K562 (cell line): Measurements from ENCODE around the gene AKAP12. TPM values are rescaled to one million over a fixed set of nuclear protein-coding genes. Genes with fewer than 3 reads are reported as not detected.

ENCODE experiments used
- ASH1L ChIP-seq: fragments of 450-650 bp; IDR thresholded peaks from 2 replicates; pipeline ENCODE4 v1.6.1; 2018; ENCODE audit warnings: borderline replicate concordance, mild to moderate bottlenecking, low read depth; ENCODE audit not compliant: partially characterized antibody
- ATF7 ChIP-seq: fragments of 450-650 bp; IDR thresholded peaks from 2 replicates; pipeline ENCODE4 v1.7.1; 2014; ENCODE audit warnings: mild to moderate bottlenecking, moderate library complexity
- CCAR2 ChIP-seq: fragments of 200-400 bp; formaldehyde crosslinking; IDR thresholded peaks from 2 replicates; pipeline ENCODE4 v1.6.1; 2017; ENCODE audit warnings: mild to moderate bottlenecking, low read depth, low read length
- DLX4 ChIP-seq: fragments of 250-450 bp; sonication (Bioruptor Pico); IDR thresholded peaks from 2 replicates; pipeline ENCODE4 v1.6.1; 2021; ENCODE audit warnings: mild to moderate bottlenecking
- GTF2E2 ChIP-seq: fragments of 200-800 bp; sonication (Bioruptor generic); IDR thresholded peaks from 2 replicates; pipeline ENCODE4 v1.6.1; 2016; ENCODE audit warnings: missing genetic modification characterization, missing compliant biosample characterization
- HMBOX1 ChIP-seq: sonication (generic); IDR thresholded peaks from 2 replicates; pipeline ENCODE4 v1.6.1; 2016
- HNRNPK ChIP-seq: fragments of 200-400 bp; formaldehyde crosslinking; IDR thresholded peaks from one replicate; pipeline ENCODE4 v1.6.1; 2018; ENCODE audit warnings: mild to moderate bottlenecking, low read depth, low read length; ENCODE audit not compliant: poor library complexity, severe bottlenecking
- HOXB6 ChIP-seq: fragments of 250-450 bp; sonication (Bioruptor Pico); IDR thresholded peaks from 2 replicates; pipeline ENCODE4 v1.5.1; 2022; ENCODE audit warnings: mild to moderate bottlenecking, borderline replicate concordance
- HSF4 ChIP-seq: fragments of 250-450 bp; sonication (Bioruptor Pico); IDR thresholded peaks from 2 replicates; pipeline ENCODE4 v2.1.2; 2022; ENCODE audit warnings: mild to moderate bottlenecking, moderate library complexity, borderline replicate concordance
- KDM5B ChIP-seq: fragments of 200-600 bp; sonication (generic); IDR thresholded peaks from 2 replicates; pipeline ENCODE4 v1.6.1; 2012; ENCODE audit warnings: low read depth, mild to moderate bottlenecking, moderate library complexity, low read length, control low read depth, inconsistent platforms; ENCODE audit not compliant: insufficient replicate concordance
- LCOR ChIP-seq: sonication (generic); formaldehyde crosslinking; IDR thresholded peaks from 2 replicates; pipeline ENCODE4 v1.8.0; 2022; ENCODE audit warnings: mild to moderate bottlenecking, missing genetic modification reagents
- MYBL2 ChIP-seq, 2 experiments: fragments of 450-650 bp in 1 of 2; sonication (generic) in 1 of 2; formaldehyde crosslinking in 1 of 2; IDR thresholded peaks; 2 replicates each; pipeline versions ENCODE4 v1.6.1 to v1.8.1; 2017 to 2022; ENCODE audit warnings: borderline replicate concordance in 1 of 2, inconsistent platforms in 1 of 2, low read depth in 1 of 2, mild to moderate bottlenecking in 1 of 2, missing genetic modification reagents in 1 of 2, moderate library complexity in 1 of 2
- POLR2B ChIP-seq: fragments of 450-650 bp; IDR thresholded peaks from 2 replicates; pipeline ENCODE4 v1.6.1; 2018; ENCODE audit warnings: low read depth; ENCODE audit not compliant: partially characterized antibody
- RBM34 ChIP-seq: fragments of 200-400 bp; formaldehyde crosslinking; IDR thresholded peaks from 2 replicates; pipeline ENCODE4 v1.6.1; 2018; ENCODE audit warnings: low read length, borderline replicate concordance; ENCODE audit not compliant: insufficient read depth
- RFX7 ChIP-seq: fragments of 250-450 bp; sonication (Bioruptor Pico); IDR thresholded peaks from 2 replicates; pipeline ENCODE4 v1.5.1; 2021; ENCODE audit warnings: mild to moderate bottlenecking
- SUPT5H ChIP-seq: fragments of 450-650 bp; IDR thresholded peaks from 2 replicates; pipeline ENCODE4 v1.6.1; 2016
- TCF3 ChIP-seq: sonication (generic); formaldehyde crosslinking; IDR thresholded peaks from 2 replicates; pipeline ENCODE4 v1.4.0; 2020; ENCODE audit warnings: mild to moderate bottlenecking, missing genetic modification reagents
- ZBTB8A ChIP-seq: fragments of 450-650 bp; IDR thresholded peaks from 2 replicates; pipeline ENCODE4 v1.6.1; 2018; ENCODE audit warnings: mild to moderate bottlenecking, moderate library complexity; ENCODE audit not compliant: partially characterized antibody
- ZFX ChIP-seq: sonication (generic); formaldehyde crosslinking; IDR thresholded peaks from 2 replicates; pipeline ENCODE4 v1.8.0; 2022; ENCODE audit warnings: mild to moderate bottlenecking, missing genetic modification reagents, moderate library complexity
- ZNF140 ChIP-seq: fragments of 250-450 bp; sonication (Bioruptor Pico); IDR thresholded peaks from 2 replicates; pipeline ENCODE4 v1.8.0; 2021; ENCODE audit warnings: moderate library complexity, mild to moderate bottlenecking, inconsistent platforms
- ZNF23 ChIP-seq: fragments of 250-450 bp; sonication (Bioruptor Pico); IDR thresholded peaks from 2 replicates; pipeline ENCODE4 v1.4.0; 2020; ENCODE audit warnings: mild to moderate bottlenecking
- ZNF277 ChIP-seq: fragments of 250-450 bp; sonication (Bioruptor Pico); IDR thresholded peaks from 2 replicates; pipeline ENCODE4 v1.8.0; 2022; ENCODE audit warnings: inconsistent platforms, mild to moderate bottlenecking, moderate library complexity, borderline replicate concordance
- ZNF589 ChIP-seq: fragments of 200-800 bp; sonication (Bioruptor generic); IDR thresholded peaks from 2 replicates; pipeline ENCODE4 v1.6.1; 2016; ENCODE audit warnings: low read depth, missing genetic modification characterization, missing compliant biosample characterization
- ZNF699 ChIP-seq: fragments of 250-450 bp; sonication (Bioruptor Pico); IDR thresholded peaks from 2 replicates; pipeline ENCODE4 v1.8.0; 2021; ENCODE audit warnings: mild to moderate bottlenecking, moderate library complexity; ENCODE audit not compliant: insufficient replicate concordance
- polyA plus RNA-seq, 8 experiments: library from polyadenylated mRNA; depleted of rRNA in 4 of 8; stranded (reverse) in 5 of 8; unstranded in 3 of 8; fragments of >200 nt; fragmentation: Nextera tagmentation in 2 of 8; fragmentation: Illumina TruSeq in 1 of 8; extraction: Ambion mirVana in 2 of 8; extraction: Trizol in 1 of 8; gene quantifications; 2 replicates each; pipeline versions ENCODE4 v1.2.1 to v1.2.3, GENCODE V29; 2011 to 2014; ENCODE audit warnings: inconsistent platforms in 1 of 8, missing spikeins in 1 of 8
- total RNA-seq, 7 experiments: library from RNA; depleted of rRNA in 6 of 7; stranded (reverse); fragments of >200 nt in 6 of 7; fragmentation: Illumina TruSeq in 2 of 7; extraction: Trizol in 2 of 7; gene quantifications; 2 replicates each; pipeline versions ENCODE4 v1.2.1 to v1.2.3, GENCODE V29; 2011 to 2021; ENCODE audit warnings: low replicate concordance in 1 of 7

Gene AKAP12
- total and polyA plus RNA-seq, 9 of the 15 experiments (the other 6 are each of a cell fraction or from before 2014, with no cell fraction given), result 0.08 to 2.0 (median 0.62) TPM

- TF ChIP-seq GTF2E2 (tag), result peak; percentile 73; the same call in 1 of the 2 replicates
- TF ChIP-seq POLR2B, result peak; percentile 69
- no peak for TF ChIP-seq DLX4 (CRISPR knock-in tag)
- no peak for TF ChIP-seq KDM5B
- no peak for TF ChIP-seq ZNF589 (CRISPR knock-in tag)
- no peak for TF ChIP-seq ZBTB8A
- TF ChIP-seq HNRNPK, result no peak
- TF ChIP-seq SUPT5H, result peak; percentile 64
- TF ChIP-seq ATF7, result peak; percentile 92
- TF ChIP-seq ZFX (CRISPR knock-in tag), result no peak
- peak; percentile 79 for TF ChIP-seq TCF3 (CRISPR knock-in tag)
- no peak for TF ChIP-seq ZNF23 (CRISPR knock-in tag)
- no peak for TF ChIP-seq HOXB6 (CRISPR knock-in tag)
- TF ChIP-seq ZNF140 (CRISPR knock-in tag), result no peak
- 0 out of 2 replicates have a peak, but pooled peaks have one; percentile 73 for TF ChIP-seq LCOR
- TF ChIP-seq HMBOX1, result no peak
- TF ChIP-seq RBM34, result no peak
- no peak for TF ChIP-seq ZNF277 (CRISPR knock-in tag)
- no peak for TF ChIP-seq CCAR2
- no peak for TF ChIP-seq ZNF699 (CRISPR knock-in tag)
- no peak for TF ChIP-seq ASH1L
- no peak for TF ChIP-seq RFX7 (CRISPR knock-in tag)
- no peak for TF ChIP-seq HSF4
- no peak for TF ChIP-seq MYBL2 (IDR thresholded peaks at IDR 0.05; ENCODE audit: low read depth)
- TF ChIP-seq MYBL2 (CRISPR knock-in tag; IDR thresholded peaks at IDR 0.05; ENCODE audit: borderline replicate concordance), result no peak
Measured at GRCh38 chr6:151229401-151230276, 10.1 kb upstream of the AKAP12 start (continued).
